H9 (cell line): ENCODE measurements around the gene ZNF280A. TPM values are rescaled to one million over a fixed set of nuclear protein-coding genes. Genes with fewer than 3 reads are reported as not detected.

ENCODE experiments used
- DNase-seq: peaks from one replicate; pipeline ENCODE4 v3.0.0-alpha.2; 2017
- H2AFZ ChIP-seq: one replicate; pipeline ENCODE4 v1.6.1; 2013; ENCODE audit warnings: mild to moderate bottlenecking, low read length, control low read depth, moderate library complexity
- H2AK5ac ChIP-seq: 2 replicates; pipeline ENCODE4 v1.6.1; 2013; ENCODE audit warnings: low read length, control low read depth, mixed read lengths; ENCODE audit not compliant: insufficient read length
- H2BK120ac ChIP-seq: one replicate; pipeline ENCODE4 v1.6.1; 2013; ENCODE audit warnings: low read depth, mild to moderate bottlenecking, low read length, control low read depth, inconsistent platforms; ENCODE audit not compliant: poor library complexity, severe bottlenecking
- H2BK12ac ChIP-seq: 2 replicates; pipeline ENCODE4 v1.6.1; 2013; ENCODE audit warnings: low read length, control low read depth, mixed read lengths, low read depth; ENCODE audit not compliant: insufficient read length
- H2BK15ac ChIP-seq: 2 replicates; pipeline ENCODE4 v1.6.1; 2013; ENCODE audit warnings: low read depth, low read length, control low read depth
- H2BK20ac ChIP-seq: one replicate; pipeline ENCODE4 v1.6.1; 2013; ENCODE audit warnings: low read depth, mild to moderate bottlenecking, low read length, control low read depth, inconsistent platforms; ENCODE audit not compliant: poor library complexity, severe bottlenecking
- H2BK5ac ChIP-seq: 2 replicates; pipeline ENCODE4 v1.6.1; 2013; ENCODE audit warnings: low read length, control low read depth, mixed read lengths; ENCODE audit not compliant: insufficient read length
- H3K14ac ChIP-seq: 2 replicates; pipeline ENCODE4 v1.6.1; 2013; ENCODE audit warnings: low read length, control low read depth; ENCODE audit not compliant: insufficient read depth
- H3K18ac ChIP-seq: 2 replicates; pipeline ENCODE4 v1.6.1; 2013; ENCODE audit warnings: low read depth, mild to moderate bottlenecking, mixed read lengths, low read length, control low read depth; ENCODE audit not compliant: insufficient read length
- H3K23ac ChIP-seq: 2 replicates; pipeline ENCODE4 v1.6.1; 2013; ENCODE audit warnings: low read length, control low read depth, mixed read lengths, low read depth; ENCODE audit not compliant: insufficient read length
- H3K23me2 ChIP-seq: 2 replicates; pipeline ENCODE4 v1.6.1; 2013; ENCODE audit warnings: low read depth, mild to moderate bottlenecking, mixed read lengths, low read length, control low read depth; ENCODE audit not compliant: insufficient read length, poor library complexity, severe bottlenecking
- H3K27ac ChIP-seq: 2 replicates; pipeline ENCODE4 v1.5.1; 2013; ENCODE audit warnings: low read length, control low read depth, mixed read lengths, low read depth; ENCODE audit not compliant: insufficient read length
- H3K27me3 ChIP-seq: 2 replicates; pipeline ENCODE4 v1.6.1; 2013; ENCODE audit warnings: low read length, control low read depth, inconsistent platforms; ENCODE audit not compliant: insufficient read depth
- H3K4ac ChIP-seq: 2 replicates; pipeline ENCODE4 v1.6.1; 2013; ENCODE audit warnings: low read depth, mild to moderate bottlenecking, control low read depth, inconsistent platforms, low read length, moderate library complexity
- H3K4me1 ChIP-seq: 2 replicates; pipeline ENCODE4 v1.6.1; 2013; ENCODE audit warnings: low read length, control low read depth, inconsistent platforms; ENCODE audit not compliant: insufficient read depth
- H3K4me2 ChIP-seq: 2 replicates; pipeline ENCODE4 v1.6.1; 2013; ENCODE audit warnings: low read length, control low read depth, mixed read lengths; ENCODE audit not compliant: insufficient read length, insufficient read depth
- H3K56ac ChIP-seq: 2 replicates; pipeline ENCODE4 v1.6.1; 2013; ENCODE audit warnings: low read depth, mild to moderate bottlenecking, mixed read lengths, low read length, control low read depth; ENCODE audit not compliant: insufficient read length
- H3K79me1 ChIP-seq: 2 replicates; pipeline ENCODE4 v1.6.1; 2013; ENCODE audit warnings: low read depth, mild to moderate bottlenecking, moderate library complexity, low read length, control low read depth, inconsistent platforms; ENCODE audit not compliant: insufficient read depth, poor library complexity, severe bottlenecking
- H3K79me2 ChIP-seq: 2 replicates; pipeline ENCODE4 v1.6.1; 2013; ENCODE audit warnings: low read length, control low read depth, inconsistent platforms; ENCODE audit not compliant: insufficient read depth
- H3K9ac ChIP-seq: 2 replicates; pipeline ENCODE4 v1.6.1; 2013; ENCODE audit warnings: low read length, control low read depth, mixed read lengths; ENCODE audit not compliant: insufficient read length; ENCODE audit errors: extremely low read depth
- H3K9me3 ChIP-seq: one replicate; pipeline ENCODE4 v1.6.1; 2013; ENCODE audit warnings: low read depth, low read length, inconsistent platforms; ENCODE audit not compliant: control insufficient read depth
- H3T11ph ChIP-seq: one replicate; pipeline ENCODE4 v1.6.1; 2013; ENCODE audit warnings: mild to moderate bottlenecking, low read length, control low read depth, inconsistent platforms
- H4K20me1 ChIP-seq: one replicate; pipeline ENCODE4 v1.6.1; 2013; ENCODE audit not compliant: control insufficient read depth, insufficient read length, insufficient read depth
- H4K5ac ChIP-seq: 2 replicates; pipeline ENCODE4 v1.6.1; 2013; ENCODE audit warnings: low read depth, mild to moderate bottlenecking, mixed read lengths, low read length, control low read depth; ENCODE audit not compliant: insufficient read length
- H4K8ac ChIP-seq: replicated peaks from 2 replicates; pipeline ENCODE4 v1.6.1; 2013; ENCODE audit warnings: low read length, control low read depth, mixed read lengths, low read depth; ENCODE audit not compliant: insufficient read length
- H4K91ac ChIP-seq: 2 replicates; pipeline ENCODE4 v1.6.1; 2013; ENCODE audit warnings: low read depth, mild to moderate bottlenecking, moderate library complexity, mixed read lengths, low read length, control low read depth; ENCODE audit not compliant: insufficient read length
- H3K27ac Mint-ChIP-seq, 3 experiments: 2 replicates in 2 of 3; 3 replicates in 1 of 3; pipeline ENCODE4 v1.8.0; 2020 to 2021; ENCODE audit warnings: mixed read lengths in 3 of 3, mild to moderate bottlenecking in 1 of 3, moderate library complexity in 1 of 3
- H3K27me3 Mint-ChIP-seq: 2 replicates; pipeline ENCODE4 v1.8.0; 2021; ENCODE audit warnings: low read depth, mild to moderate bottlenecking, moderate library complexity, mixed read lengths
- H3K36me3 Mint-ChIP-seq, 3 experiments: 2 replicates in 2 of 3; 3 replicates in 1 of 3; pipeline ENCODE4 v1.8.0; 2020 to 2021; ENCODE audit warnings: low read depth in 3 of 3, mixed read lengths in 3 of 3; ENCODE audit not compliant: insufficient read depth in 1 of 3
- H3K4me1 Mint-ChIP-seq, 2 experiments: 2 replicates each; pipeline ENCODE4 v1.8.0; 2020; ENCODE audit warnings: mixed read lengths in 2 of 2
- H3K4me3 Mint-ChIP-seq, 2 experiments: 2 replicates in 1 of 2; 3 replicates in 1 of 2; pipeline ENCODE4 v1.8.0; 2020 to 2021; ENCODE audit warnings: mild to moderate bottlenecking in 2 of 2, mixed read lengths in 2 of 2, moderate library complexity in 1 of 2
- H3K9me3 Mint-ChIP-seq, 2 experiments: 2 replicates in 1 of 2; 3 replicates in 1 of 2; pipeline ENCODE4 v1.8.0; 2020; ENCODE audit warnings: mild to moderate bottlenecking in 2 of 2, mixed read lengths in 2 of 2, moderate library complexity in 1 of 2
- CTCF ChIP-seq: fragments of 200-600 bp; sonication (generic); conservative IDR thresholded peaks from 3 replicates; pipeline ENCODE4 v1.8.0; 2021; ENCODE audit warnings: antibody characterized with exemption, mild to moderate bottlenecking
- WGBS: extraction: QIAGEN DNeasy Blood & Tissue Kit; methylation state at CpG from one replicate; pipeline ENCODE4 v1.1.7; 2013; ENCODE audit warnings: missing lambda C conversion rate, low lambda C conversion rate, mixed read lengths; ENCODE audit not compliant: insufficient read length; ENCODE audit errors: extremely low coverage; 5-methylcytosine and 5-hydroxymethylcytosine counted together
- total RNA-seq: library from RNA; stranded (reverse); gene quantifications from 2 replicates; pipeline ENCODE4 v1.2.1, GENCODE V29; 2021

Gene ZNF280A
- total RNA-seq, 1 experiment from 2014 or later = 0.13 TPM

DNA sequence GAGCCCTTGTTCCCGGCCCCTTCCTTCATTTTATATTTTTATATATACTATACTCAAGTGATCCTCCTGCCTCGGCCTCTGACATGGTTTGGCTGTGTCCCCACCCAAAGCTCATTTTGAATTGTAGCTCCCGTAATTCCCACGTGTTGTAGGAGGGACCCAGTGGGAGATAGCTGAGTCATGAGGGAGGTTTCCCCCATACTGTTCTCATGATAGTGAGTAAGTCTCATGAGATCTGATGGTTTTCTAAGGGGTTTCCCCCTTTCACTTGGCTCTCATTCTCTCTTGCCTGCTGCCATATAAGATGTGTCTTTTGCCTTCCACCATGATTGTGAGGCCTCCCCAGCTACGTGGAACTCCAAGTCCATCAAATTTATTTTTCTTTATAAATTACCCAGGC is 7.2 kb upstream of the ZNF280A start:
- peaks cover 9% of the 10 kb centered on the region; the same call in 1 of the 2 replicates for H3K27me3 ChIP-seq

More for the DNA sequence above, 7.2 kb upstream of the ZNF280A start:
- Histone ChIP-seq H3K23ac (no peak overlapping the region), H3K4me2 (no peak overlapping the region), H3K79me1 (no peaks in the 10 kb centered on the region), H4K5ac (no peak overlapping the region), H3K56ac (no peak overlapping the region), H2AK5ac (no peak overlapping the region), H3T11ph (no peak overlapping the region), H3K4me1 (no peaks in the 10 kb centered on the region), H3K4ac (no peak overlapping the region), H4K8ac (no peak overlapping the region), H3K9me3 (no peaks in the 10 kb centered on the region), H3K23me2 (no peaks in the 10 kb centered on the region), H2BK12ac (no peak overlapping the region), H2BK15ac (no peak overlapping the region), H2BK120ac (no peak overlapping the region), H2BK20ac (no peak overlapping the region), H3K79me2 (no peaks in the 10 kb centered on the region), H4K91ac (no peak overlapping the region), H3K18ac (no peak overlapping the region), H3K14ac (no peak overlapping the region), H2BK5ac (no peak overlapping the region), H3K27ac (no peak overlapping the region), H3K9ac (no peak overlapping the region), H4K20me1 (no peaks in the 10 kb centered on the region), H2AFZ (no peak overlapping the region)
- peaks cover 0 to 4% of the 10 kb centered on the region in 2 experiments; a peak in 1 of 5 replicates for H3K9me3 Mint-ChIP-seq
- H3K4me3 Mint-ChIP-seq = no peak overlapping the region
- H3K4me1 Mint-ChIP-seq = no peaks in the 10 kb centered on the region
- H3K36me3 Mint-ChIP-seq = no peaks in the 10 kb centered on the region
- WGBS = no CpG with 5 or more reads among the region's 5 CpGs
- DNase-seq = no peak
- H3K27ac Mint-ChIP-seq = no peak overlapping the region
- peaks cover 91% of the 10 kb centered on the region for H3K27me3 Mint-ChIP-seq
- no peak for TF ChIP-seq CTCF
